Mesendoderm (in vitro differentiated cells): ENCODE results near the gene OGA.

ENCODE experiments used
- DNase-seq: peaks from one replicate; pipeline ENCODE4 v3.0.0; 2013
- H2AK5ac ChIP-seq: 2 replicates; pipeline ENCODE4 v1.6.1; 2013; ENCODE audit warnings: low read length, inconsistent platforms
- H2BK120ac ChIP-seq: 2 replicates; pipeline ENCODE4 v1.6.1; 2013; ENCODE audit warnings: low read depth, mild to moderate bottlenecking, low read length, moderate library complexity, mixed read lengths
- H2BK15ac ChIP-seq: replicated peaks from 2 replicates; pipeline ENCODE4 v1.6.1; 2013; ENCODE audit warnings: low read depth, mild to moderate bottlenecking, moderate library complexity
- H2BK5ac ChIP-seq: 2 replicates; pipeline ENCODE4 v1.6.1; 2013; ENCODE audit warnings: low read length, inconsistent platforms
- H3K18ac ChIP-seq: 2 replicates; pipeline ENCODE4 v1.6.1; 2013; ENCODE audit warnings: mild to moderate bottlenecking, low read length, mixed read lengths
- H3K23ac ChIP-seq: one replicate; pipeline ENCODE4 v1.6.1; 2013; ENCODE audit warnings: low read length
- H3K27ac ChIP-seq: 2 replicates; pipeline ENCODE4 v1.5.1; 2013; ENCODE audit warnings: low read depth, mild to moderate bottlenecking, inconsistent platforms, low read length, moderate library complexity
- H3K27me3 ChIP-seq: 2 replicates; pipeline ENCODE4 v1.6.1; 2013; ENCODE audit warnings: low read length, control low read depth, mild to moderate bottlenecking, inconsistent platforms; ENCODE audit not compliant: insufficient read depth, poor library complexity
- H3K36me3 ChIP-seq: 2 replicates; pipeline ENCODE4 v1.6.1; 2013; ENCODE audit warnings: low read length, inconsistent platforms; ENCODE audit not compliant: control insufficient read depth, insufficient read depth
- H3K4ac ChIP-seq: one replicate; pipeline ENCODE4 v1.6.1; 2013; ENCODE audit warnings: low read depth, mild to moderate bottlenecking, low read length, moderate library complexity
- H3K4me1 ChIP-seq: 2 replicates; pipeline ENCODE4 v1.6.1; 2013; ENCODE audit warnings: low read depth, low read length, inconsistent platforms; ENCODE audit not compliant: control insufficient read depth
- H3K4me2 ChIP-seq: 2 replicates; pipeline ENCODE4 v1.6.1; 2013; ENCODE audit warnings: low read length
- H3K4me3 ChIP-seq: 2 replicates; pipeline ENCODE4 v1.5.1; 2013; ENCODE audit warnings: mild to moderate bottlenecking, low read length
- H3K56ac ChIP-seq: one replicate; pipeline ENCODE4 v1.6.1; 2013; ENCODE audit warnings: low read length
- H3K79me1 ChIP-seq: 2 replicates; pipeline ENCODE4 v1.6.1; 2013; ENCODE audit warnings: low read length, inconsistent platforms
- H3K79me2 ChIP-seq: 2 replicates; pipeline ENCODE4 v1.6.1; 2013; ENCODE audit warnings: mild to moderate bottlenecking, low read length; ENCODE audit not compliant: control insufficient read depth, insufficient read depth
- H3K9ac ChIP-seq: 2 replicates; pipeline ENCODE4 v1.6.1; 2013; ENCODE audit warnings: low read length, inconsistent platforms
- H4K5ac ChIP-seq: one replicate; pipeline ENCODE4 v1.6.1; 2013; ENCODE audit warnings: low read length
- H4K8ac ChIP-seq: one replicate; pipeline ENCODE4 v1.6.1; 2013; ENCODE audit warnings: low read depth, mild to moderate bottlenecking, control low read depth, low read length, moderate library complexity
- WGBS: extraction: QIAGEN DNeasy Blood & Tissue Kit; methylation state at CpG from one replicate; pipeline ENCODE4 v1.1.7; 2013; ENCODE audit warnings: low lambda C conversion rate, missing lambda C conversion rate; ENCODE audit not compliant: insufficient coverage; ENCODE audit errors: extremely low coverage; 5-methylcytosine and 5-hydroxymethylcytosine counted together

OGA gene

DNA sequence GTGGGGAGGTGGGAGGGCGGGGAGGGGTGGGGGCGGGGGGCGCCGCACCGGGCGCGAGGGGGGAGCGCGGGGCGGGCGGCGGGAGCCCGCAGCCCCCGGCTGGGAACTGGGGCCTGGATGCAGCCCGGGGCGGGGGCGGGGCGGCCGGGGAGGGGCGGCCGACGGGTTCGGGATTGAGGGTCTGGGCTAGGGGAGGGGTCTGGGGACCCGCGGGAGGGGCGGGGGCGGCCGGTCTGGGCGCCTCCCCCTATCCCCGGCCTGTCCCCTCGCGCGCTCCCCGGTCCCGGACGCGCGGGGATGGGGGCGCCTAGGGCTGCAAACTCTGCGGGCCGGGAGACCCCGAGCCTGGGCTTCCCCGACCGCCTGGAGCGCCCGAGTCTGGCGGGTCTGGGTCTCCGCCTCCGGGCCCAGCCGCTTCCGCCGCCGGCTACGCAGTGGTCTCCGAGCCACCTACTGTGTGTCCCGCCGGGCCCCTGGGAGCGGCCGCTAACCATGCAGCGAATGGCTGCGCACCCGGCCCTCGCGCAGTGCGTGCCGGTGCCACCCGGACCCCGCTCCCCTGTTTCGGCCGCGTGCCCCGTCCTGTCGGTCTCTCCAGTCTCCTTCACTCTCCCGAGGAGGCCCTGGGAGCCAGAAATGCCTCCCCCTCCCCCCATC, 42.0 kb downstream of the OGA start:
- no peak overlapping the region for H2BK5ac ChIP-seq
- H3K36me3 ChIP-seq = no peaks in the 10 kb centered on the region
- no peak overlapping the region for H4K5ac ChIP-seq
- H2AK5ac ChIP-seq = no peak overlapping the region
- peak overlapping the region; percentile 57 for H3K18ac ChIP-seq
- no peaks in the 10 kb centered on the region for H3K79me2 ChIP-seq
- no peak overlapping the region for H2BK15ac ChIP-seq
- no CpG with 5 or more reads among the region's 74 CpGs for WGBS
- H3K4me1 ChIP-seq = peaks cover 29% of the 10 kb centered on the region
- H3K9ac ChIP-seq = peak overlapping the region; percentile 46
- no peak overlapping the region for H3K27ac ChIP-seq
- no peaks in the 10 kb centered on the region for H3K79me1 ChIP-seq
- no peak overlapping the region for H3K4me3 ChIP-seq
- H3K23ac ChIP-seq = no peak overlapping the region
- H3K4me2 ChIP-seq = peak overlapping the region; percentile 37
- peak; percentile 30 for DNase-seq
- H4K8ac ChIP-seq = no peak overlapping the region
- H3K56ac ChIP-seq = peak overlapping the region; percentile 77
- H3K27me3 ChIP-seq = peaks cover 17% of the 10 kb centered on the region
- H3K4ac ChIP-seq = peak overlapping the region; percentile 66
- no peak overlapping the region for H2BK120ac ChIP-seq

DNA sequence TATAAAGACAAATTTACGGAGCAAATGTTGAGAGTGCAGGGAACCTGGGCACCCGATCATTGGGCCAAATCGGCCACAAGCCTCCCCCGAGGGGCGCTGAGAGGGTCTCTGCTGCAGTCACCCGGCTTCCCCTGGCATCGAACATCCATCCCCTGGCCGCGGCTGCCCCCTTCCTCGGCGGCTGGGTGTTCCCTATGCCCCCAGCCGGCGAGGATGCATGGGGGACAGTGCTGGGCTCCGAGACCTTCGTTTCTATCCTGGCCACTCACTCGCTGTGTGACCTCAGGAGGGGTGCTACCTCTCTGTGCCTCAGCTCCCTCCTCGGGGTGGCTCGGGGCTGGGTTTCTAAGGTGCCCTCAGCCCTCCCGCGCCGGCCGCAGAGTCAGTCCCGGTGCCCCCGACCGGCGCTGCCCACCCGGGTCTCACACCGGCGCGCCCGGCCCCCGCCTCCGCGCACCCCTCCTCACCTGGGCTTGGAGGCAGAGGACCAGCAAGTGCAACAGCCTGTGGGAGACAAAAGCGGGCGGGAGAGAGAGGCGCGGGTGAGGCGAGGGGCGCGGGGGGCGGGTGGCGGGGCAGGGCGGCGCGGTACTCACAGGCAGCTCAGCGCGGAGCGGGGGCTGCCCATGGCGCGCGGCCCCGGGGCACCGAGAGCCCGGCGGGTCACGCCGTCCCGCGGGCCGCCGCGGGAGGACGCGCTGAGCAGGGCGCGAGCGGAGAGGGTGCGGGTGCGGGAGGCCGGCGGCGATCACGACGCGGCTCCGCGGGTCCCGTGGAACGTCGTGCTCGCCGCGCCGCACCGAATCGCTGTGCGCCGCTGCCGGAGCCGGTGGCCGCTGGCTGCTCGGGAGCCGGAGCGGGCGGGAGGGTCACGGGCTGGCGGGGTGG, 42.7 kb downstream of the OGA start, which contains the start of gene FGF8:
Gene FGF8, minus strand, starts transcription at position 842 of the 888 bp plus-strand sequence. Its CDS starts 214 bp downstream, at position 628.
- H3K23ac ChIP-seq = peak within 1 kb of the TSS; percentile 99
- no peak within 1 kb of the TSS for H2BK15ac ChIP-seq
- peak within 1 kb of the TSS; percentile 57 for H3K18ac ChIP-seq
- H3K9ac ChIP-seq = peak within 1 kb of the TSS; percentile 67
- WGBS = no CpG with 5 or more reads among the region's 98 CpGs
- no peaks in the 10 kb centered on the region for H3K79me1 ChIP-seq
- no peak for DNase-seq
- peaks cover 28% of the 10 kb centered on the region for H3K4me1 ChIP-seq
- no peaks in the 10 kb centered on the region for H3K36me3 ChIP-seq
- H3K4me2 ChIP-seq = peak within 1 kb of the TSS; percentile 65
- peaks cover 17% of the 10 kb centered on the region for H3K27me3 ChIP-seq
- peak within 1 kb of the TSS; percentile 22 for H2AK5ac ChIP-seq
- no peak within 1 kb of the TSS for H4K8ac ChIP-seq
- H3K27ac ChIP-seq = no peak within 1 kb of the TSS
- no peak within 1 kb of the TSS for H4K5ac ChIP-seq
- H2BK120ac ChIP-seq = peak within 1 kb of the TSS; percentile 5
- H3K4me3 ChIP-seq = peak within 1 kb of the TSS; percentile 23
- no peaks in the 10 kb centered on the region for H3K79me2 ChIP-seq
- H3K4ac ChIP-seq = peak within 1 kb of the TSS; percentile 66
- H3K56ac ChIP-seq = peak within 1 kb of the TSS; percentile 91
- H2BK5ac ChIP-seq = no peak within 1 kb of the TSS

DNA sequence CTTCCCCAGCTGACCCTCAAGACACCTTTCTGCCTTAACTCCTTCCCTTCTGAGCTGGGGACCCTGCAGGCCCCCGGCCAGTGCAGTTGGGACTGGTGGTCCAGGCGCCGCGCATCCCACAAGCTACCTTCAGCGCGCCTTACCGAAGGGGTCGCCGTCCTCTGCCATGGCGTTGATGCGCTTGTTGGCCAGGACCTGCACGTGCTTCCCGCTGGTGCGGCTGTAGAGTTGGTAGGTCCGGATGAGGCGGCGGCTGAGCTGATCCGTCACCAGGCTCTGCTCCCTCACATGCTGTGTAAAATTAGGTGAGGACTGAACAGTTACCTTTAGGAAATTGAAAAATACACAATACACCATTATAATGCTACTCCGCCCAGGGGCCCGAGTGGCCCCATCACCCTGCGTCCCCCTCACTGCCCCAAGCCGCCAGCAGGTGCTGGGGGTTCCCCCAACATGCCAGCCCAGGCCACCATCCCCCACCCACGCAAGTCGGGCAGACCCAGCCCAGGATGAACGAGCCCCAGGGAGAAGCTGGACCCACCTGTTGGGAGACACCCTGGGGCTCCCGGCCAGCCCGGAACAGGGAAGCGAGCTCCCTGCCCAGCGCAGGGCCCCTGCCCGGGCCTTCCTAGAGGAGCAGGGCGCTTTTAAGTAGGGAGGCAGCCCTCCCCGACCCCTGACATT, 43.5 kb downstream of the OGA start:
- H4K8ac ChIP-seq = no peak overlapping the region
- H3K4me2 ChIP-seq = peak overlapping the region; percentile 41
- peak overlapping the region; percentile 57 for H3K9ac ChIP-seq
- H3K56ac ChIP-seq = peak overlapping the region; percentile 91
- H3K27ac ChIP-seq = no peak overlapping the region
- peaks cover 23% of the 10 kb centered on the region for H3K4me1 ChIP-seq
- H3K79me1 ChIP-seq = no peaks in the 10 kb centered on the region
- H3K79me2 ChIP-seq = no peaks in the 10 kb centered on the region
- H3K23ac ChIP-seq = no peak overlapping the region
- H2BK5ac ChIP-seq = no peak overlapping the region
- H2BK120ac ChIP-seq = peak overlapping the region; percentile 5
- H3K27me3 ChIP-seq = peaks cover 17% of the 10 kb centered on the region
- H3K4me3 ChIP-seq = peak overlapping the region; percentile 19
- H3K36me3 ChIP-seq = no peaks in the 10 kb centered on the region
- H4K5ac ChIP-seq = no peak overlapping the region
- no peak overlapping the region for H2AK5ac ChIP-seq
- peak overlapping the region; percentile 57 for H3K18ac ChIP-seq
- WGBS = no CpG with 5 or more reads among the region's 32 CpGs
- H3K4ac ChIP-seq = no peak overlapping the region
- H2BK15ac ChIP-seq = no peak overlapping the region
- DNase-seq = peak; percentile 53

DNA sequence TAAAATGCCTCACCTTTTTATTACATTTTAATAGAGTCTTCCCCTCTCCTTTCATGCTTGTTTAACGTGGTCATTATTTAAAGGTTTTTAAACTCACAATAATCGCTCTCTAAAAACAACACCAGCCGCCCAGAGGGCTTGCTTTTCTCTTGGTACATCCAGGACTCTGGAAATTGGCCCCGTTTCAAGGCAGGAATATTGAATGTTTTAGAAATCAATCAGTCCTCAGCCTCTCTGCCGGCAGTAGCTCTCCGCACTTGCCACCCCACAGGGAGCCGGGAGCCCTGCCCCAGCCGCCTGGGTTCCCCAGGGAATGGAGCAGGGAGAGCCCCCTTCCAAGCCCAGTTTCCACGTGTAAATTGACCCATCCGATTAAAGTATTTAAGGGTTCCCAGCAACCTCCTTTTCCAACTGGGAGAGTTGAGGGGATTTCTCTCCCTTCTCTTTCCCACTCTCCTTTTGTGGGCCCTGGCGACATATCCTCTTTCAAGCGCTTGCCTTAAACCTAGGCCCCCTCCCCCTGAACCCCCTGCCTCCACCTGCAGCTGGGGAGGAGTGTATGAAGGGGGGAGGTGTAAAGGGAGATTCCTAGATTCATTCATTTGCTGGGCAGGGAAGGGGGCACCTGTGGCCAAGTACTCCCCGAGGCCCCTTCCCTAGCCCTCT, 44.2 kb downstream of the OGA start:
- Histone ChIP-seq H3K27ac (no peak overlapping the region), H3K56ac (peak overlapping the region; percentile 37), H4K8ac (no peak overlapping the region), H3K4me2 (peak overlapping the region; percentile 8), H2BK120ac (no peak overlapping the region), H3K79me1 (no peaks in the 10 kb centered on the region), H4K5ac (no peak overlapping the region), H2AK5ac (no peak overlapping the region), H3K4me3 (no peak overlapping the region), H2BK15ac (no peak overlapping the region), H3K36me3 (no peaks in the 10 kb centered on the region), H3K4me1 (peaks cover 23% of the 10 kb centered on the region), H3K27me3 (peaks cover 17% of the 10 kb centered on the region), H3K79me2 (no peaks in the 10 kb centered on the region), H3K9ac (no peak overlapping the region), H3K4ac (no peak overlapping the region), H3K18ac (no peak overlapping the region), H3K23ac (peak overlapping the region; percentile 69), H2BK5ac (no peak overlapping the region)
- WGBS = no CpG with 5 or more reads among the region's 13 CpGs
- DNase-seq = peak; percentile 10

DNA sequence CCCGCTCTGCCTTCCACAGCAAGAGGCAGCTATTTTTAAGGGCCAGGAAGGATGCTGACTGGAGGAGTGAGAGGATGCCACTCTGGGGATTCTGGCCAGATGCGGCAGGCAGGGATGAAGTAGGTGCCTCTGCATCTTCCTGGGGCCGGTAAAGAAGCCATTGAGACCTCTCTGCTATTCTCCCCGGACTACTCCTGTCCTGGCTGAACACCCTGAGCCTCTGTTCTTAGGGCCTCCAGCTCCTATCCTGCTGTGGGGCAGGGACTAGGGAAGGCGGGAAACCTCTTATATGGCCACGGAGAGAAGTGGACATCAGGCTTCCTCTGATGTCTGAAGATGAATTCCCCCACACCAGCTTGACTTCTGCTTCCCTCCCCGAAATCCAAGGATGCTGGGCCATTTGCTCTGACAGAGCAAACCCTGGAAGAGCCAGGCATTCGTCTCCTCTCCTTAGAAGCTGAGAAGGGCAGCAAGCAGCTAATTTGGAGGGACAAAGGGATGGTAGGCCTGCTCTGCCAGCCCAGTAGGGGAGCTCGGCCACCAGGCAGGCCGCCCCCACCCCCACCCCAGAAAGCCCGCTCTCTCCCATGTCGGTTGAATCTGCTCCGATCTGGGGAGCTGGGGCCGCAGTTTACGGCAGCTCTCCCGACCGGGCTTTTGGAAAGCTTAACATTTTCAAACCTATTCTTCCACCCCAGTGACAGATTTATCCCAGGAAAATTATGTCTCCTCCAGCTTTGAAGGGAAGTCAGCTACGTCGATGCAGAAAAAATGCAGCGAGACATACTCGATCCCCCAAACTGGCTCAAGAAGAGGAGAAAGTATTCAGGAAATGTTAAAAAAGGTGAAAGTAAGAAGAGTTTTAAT, 45.1 kb downstream of the OGA start:
- Histone ChIP-seq H2BK120ac (no peak overlapping the region), H3K4ac (no peak overlapping the region), H2BK15ac (no peak overlapping the region), H4K8ac (no peak overlapping the region), H4K5ac (no peak overlapping the region), H3K27ac (no peak overlapping the region), H3K4me1 (peaks cover 22% of the 10 kb centered on the region), H3K36me3 (no peaks in the 10 kb centered on the region), H3K18ac (no peak overlapping the region), H3K79me2 (no peaks in the 10 kb centered on the region), H3K27me3 (peaks cover 17% of the 10 kb centered on the region), H3K79me1 (no peaks in the 10 kb centered on the region), H2AK5ac (no peak overlapping the region), H3K4me2 (peak overlapping the region; percentile 6), H3K4me3 (no peak overlapping the region), H2BK5ac (no peak overlapping the region), H3K23ac (peak overlapping the region; percentile 16), H3K56ac (peak overlapping the region; percentile 51), H3K9ac (peak overlapping the region; percentile 37)
- DNase-seq = no peak
- WGBS = no CpG with 5 or more reads among the region's 21 CpGs
